ENCODE measurements around the gene PLEKHB1. TPM values are rescaled to one million over a fixed set of nuclear protein-coding genes. Genes with fewer than 3 reads are reported as not detected.

Gene PLEKHB1
- total and polyA plus RNA-seq, 12 donors: 0.71 to 44.8 (median 14.3) TPM

- H3K9me3 ChIP-seq: no peaks in the 10 kb centered on the region
- intact Hi-C loops (cut with DNase I): loop anchor here in 1 of 10 donors (10.0 kb wide), 1 partner anchor 249 kb away; no protein-coding TSS in a partner anchor
- peaks cover 0 to 12% (median 3%) of the 10 kb centered on the region in 9 donors for H3K4me1 ChIP-seq
- H3K27me3 ChIP-seq: no peaks in the 10 kb centered on the region
- H3K36me3 ChIP-seq: no peaks in the 10 kb centered on the region
- ATAC-seq (peak; percentile 39 to 93 (median 58)), DNase-seq (peak in 1 of 2 donors; percentile 31)
- no peak overlapping the region for H3K4me3 ChIP-seq
- peak overlapping the region in 4 of 10 donors; percentile 7 to 58 (median 26) for H3K27ac ChIP-seq
- WGBS, 2 donors: 79 to 92% methylated on average over 5 of the region's 5 CpGs
- no peak for TF ChIP-seq CTCF (IDR thresholded peaks at IDR 0.05)
Observed at GRCh38 chr11:73653996-73654395, 7.6 kb downstream of the PLEKHB1 start.

GRCh38 chr11:73654482-73655021 is 8.2 kb downstream of the PLEKHB1 start:
- no peaks in the 10 kb centered on the region for H3K36me3 ChIP-seq
- ATAC-seq (no peak), DNase-seq (no peak)
- H3K27ac ChIP-seq: peak overlapping the region in 1 of 10 donors; percentile 58
- TF ChIP-seq CTCF (IDR thresholded peaks at IDR 0.05): no peak
- no peaks in the 10 kb centered on the region for H3K27me3 ChIP-seq
- WGBS, 2 donors: 93% methylated on average over 7 of the region's 7 CpGs
- intact Hi-C loops (cut with DNase I): loop anchor here in 2 of 10 donors (5.0 to 10.0 kb wide), 2 partner anchors 250 to 252 kb away; no protein-coding TSS in a partner anchor
- H3K4me1 ChIP-seq: peaks cover 0 to 12% (median 3%) of the 10 kb centered on the region in 9 donors
- H3K9me3 ChIP-seq: no peaks in the 10 kb centered on the region
- H3K4me3 ChIP-seq: no peak overlapping the region

GRCh38 chr11:73655686-73656085 is 9.3 kb downstream of the PLEKHB1 start:
- WGBS, 2 donors: 93 to 97% methylated on average over 8 of the region's 8 CpGs
- H3K9me3 ChIP-seq: no peaks in the 10 kb centered on the region
- no peak for TF ChIP-seq CTCF (IDR thresholded peaks at IDR 0.05)
- H3K27ac ChIP-seq: no peak overlapping the region
- H3K27me3 ChIP-seq: no peaks in the 10 kb centered on the region
- H3K4me1 ChIP-seq: peaks cover 0 to 16% (median 7%) of the 10 kb centered on the region in 9 donors
- H3K4me3 ChIP-seq: no peak overlapping the region
- DNase-seq (no peak), ATAC-seq (no peak)
- no peaks in the 10 kb centered on the region for H3K36me3 ChIP-seq
- intact Hi-C loops (cut with DNase I): loop anchor here in 2 of 10 donors (5.0 to 10.0 kb wide), 2 partner anchors 251 to 253 kb away; no protein-coding TSS in a partner anchor

- ATAC-seq (no peak), DNase-seq (no peak)
- no peak overlapping the region for H3K4me3 ChIP-seq
- H3K27ac ChIP-seq: no peak overlapping the region
- no peak for TF ChIP-seq CTCF (IDR thresholded peaks at IDR 0.05)
- 75 to 83% methylated on average over 3 of the region's 3 CpGs for WGBS, 2 donors
- intact Hi-C loops (cut with DNase I): loop anchor here in 2 of 10 donors (5.0 to 10.0 kb wide), 2 partner anchors 252 to 255 kb away; no protein-coding TSS in a partner anchor
- H3K27me3 ChIP-seq: no peaks in the 10 kb centered on the region
- peaks cover 0 to 25% (median 15%) of the 10 kb centered on the region in 9 donors for H3K4me1 ChIP-seq
- no peaks in the 10 kb centered on the region for H3K36me3 ChIP-seq
- no peaks in the 10 kb centered on the region for H3K9me3 ChIP-seq
Observed at GRCh38 chr11:73656985-73657384, 10.6 kb downstream of the PLEKHB1 start.
